HCT116 (cell line): ENCODE data around the gene PDE4B.

ENCODE experiments used
- CEBPB ChIP-seq: IDR thresholded peaks from 2 replicates; pipeline ENCODE4 v1.6.1; 2012; ENCODE audit warnings: low read depth
- EZH2 ChIP-seq: fragments of 200-600 bp; sonication (generic); IDR thresholded peaks from 2 replicates; pipeline ENCODE4 v1.6.1; 2017; ENCODE audit warnings: antibody characterized with exemption, mixed run types
- EZH2phosphoT487 ChIP-seq: fragments of 200-600 bp; IDR thresholded peaks from 2 replicates; pipeline ENCODE4 v1.6.1; 2018; ENCODE audit warnings: antibody characterized with exemption, borderline replicate concordance
- FOSL1 ChIP-seq: IDR thresholded peaks from 2 replicates; pipeline ENCODE4 v1.6.1; 2012; ENCODE audit warnings: low read depth
- POLR2A ChIP-seq: IDR thresholded peaks from 2 replicates; pipeline ENCODE4 v1.7.0; 2011; ENCODE audit warnings: borderline replicate concordance; ENCODE audit not compliant: insufficient read depth, insufficient read length; ENCODE audit errors: extremely low read depth
- POLR2AphosphoS5 ChIP-seq: IDR thresholded peaks from 2 replicates; pipeline ENCODE4 v1.6.1; 2011; ENCODE audit warnings: mild to moderate bottlenecking, low read depth, low read length, moderate library complexity
- SIN3A ChIP-seq: IDR thresholded peaks from 2 replicates; pipeline ENCODE4 v1.6.1; 2012; ENCODE audit warnings: low read depth
- TF ChIP-seq, protein P1 (sequence below), 3 experiments: fragments of 200-600 bp in 1 of 3; sonication (generic) in 1 of 3; IDR thresholded peaks in 2 of 3; conservative IDR thresholded peaks in 1 of 3; 2 replicates each; pipeline ENCODE4 v1.5.1; 2012 to 2017; ENCODE audit warnings: low read depth in 2 of 3, low read length in 2 of 3, antibody characterized with exemption in 1 of 3, borderline replicate concordance in 1 of 3, control low read depth in 1 of 3, mild to moderate bottlenecking in 1 of 3, mixed read lengths in 1 of 3, mixed run types in 1 of 3, moderate library complexity in 1 of 3; ENCODE audit not compliant: insufficient read depth in 1 of 3
- TF ChIP-seq, protein P2 (sequence below): IDR thresholded peaks from 2 replicates; pipeline ENCODE4 v1.6.1; 2012; ENCODE audit warnings: low read depth
- TF ChIP-seq, protein P3 (sequence below): IDR thresholded peaks from 2 replicates; pipeline ENCODE4 v1.6.1; 2012
- TF ChIP-seq, protein P4 (sequence below): IDR thresholded peaks from 2 replicates; pipeline ENCODE4 v1.6.1; 2011; ENCODE audit warnings: mild to moderate bottlenecking, low read length, moderate library complexity; ENCODE audit not compliant: insufficient replicate concordance; ENCODE audit errors: extremely low read depth

DNA sequence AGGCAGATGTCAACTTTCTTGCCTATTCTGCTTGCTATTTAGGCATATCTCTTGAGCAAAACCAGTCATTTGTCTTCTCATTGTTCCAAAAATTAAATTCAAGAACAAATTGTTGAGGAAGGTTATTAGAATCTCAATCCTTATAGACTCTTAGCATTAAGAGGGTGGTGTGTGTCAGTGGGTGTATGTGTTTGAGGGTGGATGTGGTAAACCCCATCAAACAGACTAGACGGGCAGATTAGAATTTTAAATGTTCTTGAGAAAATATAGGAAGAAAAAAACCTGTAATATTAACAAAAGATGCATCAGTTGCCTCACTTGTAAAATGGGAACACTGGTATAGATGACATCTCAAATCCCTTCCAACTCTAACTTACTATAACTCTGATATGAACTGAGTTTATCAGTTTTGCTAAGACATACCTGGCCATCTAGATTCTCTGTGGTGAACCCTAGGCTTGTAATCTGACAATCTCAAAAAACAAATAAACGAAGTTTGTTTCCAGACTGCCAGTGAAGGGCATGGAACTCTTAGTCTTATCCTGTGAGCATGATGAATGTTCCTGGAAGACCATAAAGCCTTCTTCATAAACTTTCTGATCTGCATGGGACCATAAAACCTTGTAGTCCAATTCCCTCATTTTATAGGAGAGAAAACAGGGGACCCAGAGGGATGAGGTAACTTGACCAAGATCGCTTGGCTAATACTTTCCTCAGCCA lies 564.9 kb downstream of the PDE4B start:
- TF ChIP-seq, protein P1, sequence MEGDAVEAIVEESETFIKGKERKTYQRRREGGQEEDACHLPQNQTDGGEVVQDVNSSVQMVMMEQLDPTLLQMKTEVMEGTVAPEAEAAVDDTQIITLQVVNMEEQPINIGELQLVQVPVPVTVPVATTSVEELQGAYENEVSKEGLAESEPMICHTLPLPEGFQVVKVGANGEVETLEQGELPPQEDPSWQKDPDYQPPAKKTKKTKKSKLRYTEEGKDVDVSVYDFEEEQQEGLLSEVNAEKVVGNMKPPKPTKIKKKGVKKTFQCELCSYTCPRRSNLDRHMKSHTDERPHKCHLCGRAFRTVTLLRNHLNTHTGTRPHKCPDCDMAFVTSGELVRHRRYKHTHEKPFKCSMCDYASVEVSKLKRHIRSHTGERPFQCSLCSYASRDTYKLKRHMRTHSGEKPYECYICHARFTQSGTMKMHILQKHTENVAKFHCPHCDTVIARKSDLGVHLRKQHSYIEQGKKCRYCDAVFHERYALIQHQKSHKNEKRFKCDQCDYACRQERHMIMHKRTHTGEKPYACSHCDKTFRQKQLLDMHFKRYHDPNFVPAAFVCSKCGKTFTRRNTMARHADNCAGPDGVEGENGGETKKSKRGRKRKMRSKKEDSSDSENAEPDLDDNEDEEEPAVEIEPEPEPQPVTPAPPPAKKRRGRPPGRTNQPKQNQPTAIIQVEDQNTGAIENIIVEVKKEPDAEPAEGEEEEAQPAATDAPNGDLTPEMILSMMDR (IDR thresholded peaks at IDR 0.05 in 2 of 3, conservative IDR thresholded peaks at IDR 0.05 in 1 of 3; ENCODE audit: borderline replicate concordance in 1 of 3, insufficient read depth in 1 of 3, low read depth in 2 of 3, low read length in 2 of 3), result no peak
- TF ChIP-seq SIN3A (no peak), POLR2A (no peak), EZH2phosphoT487 (no peak), EZH2 (no peak), CEBPB (no peak), POLR2AphosphoS5 (no peak), FOSL1 (no peak)
- TF ChIP-seq, protein P2, sequence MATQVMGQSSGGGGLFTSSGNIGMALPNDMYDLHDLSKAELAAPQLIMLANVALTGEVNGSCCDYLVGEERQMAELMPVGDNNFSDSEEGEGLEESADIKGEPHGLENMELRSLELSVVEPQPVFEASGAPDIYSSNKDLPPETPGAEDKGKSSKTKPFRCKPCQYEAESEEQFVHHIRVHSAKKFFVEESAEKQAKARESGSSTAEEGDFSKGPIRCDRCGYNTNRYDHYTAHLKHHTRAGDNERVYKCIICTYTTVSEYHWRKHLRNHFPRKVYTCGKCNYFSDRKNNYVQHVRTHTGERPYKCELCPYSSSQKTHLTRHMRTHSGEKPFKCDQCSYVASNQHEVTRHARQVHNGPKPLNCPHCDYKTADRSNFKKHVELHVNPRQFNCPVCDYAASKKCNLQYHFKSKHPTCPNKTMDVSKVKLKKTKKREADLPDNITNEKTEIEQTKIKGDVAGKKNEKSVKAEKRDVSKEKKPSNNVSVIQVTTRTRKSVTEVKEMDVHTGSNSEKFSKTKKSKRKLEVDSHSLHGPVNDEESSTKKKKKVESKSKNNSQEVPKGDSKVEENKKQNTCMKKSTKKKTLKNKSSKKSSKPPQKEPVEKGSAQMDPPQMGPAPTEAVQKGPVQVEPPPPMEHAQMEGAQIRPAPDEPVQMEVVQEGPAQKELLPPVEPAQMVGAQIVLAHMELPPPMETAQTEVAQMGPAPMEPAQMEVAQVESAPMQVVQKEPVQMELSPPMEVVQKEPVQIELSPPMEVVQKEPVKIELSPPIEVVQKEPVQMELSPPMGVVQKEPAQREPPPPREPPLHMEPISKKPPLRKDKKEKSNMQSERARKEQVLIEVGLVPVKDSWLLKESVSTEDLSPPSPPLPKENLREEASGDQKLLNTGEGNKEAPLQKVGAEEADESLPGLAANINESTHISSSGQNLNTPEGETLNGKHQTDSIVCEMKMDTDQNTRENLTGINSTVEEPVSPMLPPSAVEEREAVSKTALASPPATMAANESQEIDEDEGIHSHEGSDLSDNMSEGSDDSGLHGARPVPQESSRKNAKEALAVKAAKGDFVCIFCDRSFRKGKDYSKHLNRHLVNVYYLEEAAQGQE, result no peak
- TF ChIP-seq, protein P3, sequence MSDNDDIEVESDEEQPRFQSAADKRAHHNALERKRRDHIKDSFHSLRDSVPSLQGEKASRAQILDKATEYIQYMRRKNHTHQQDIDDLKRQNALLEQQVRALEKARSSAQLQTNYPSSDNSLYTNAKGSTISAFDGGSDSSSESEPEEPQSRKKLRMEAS, result no peak
- TF ChIP-seq, protein P4, sequence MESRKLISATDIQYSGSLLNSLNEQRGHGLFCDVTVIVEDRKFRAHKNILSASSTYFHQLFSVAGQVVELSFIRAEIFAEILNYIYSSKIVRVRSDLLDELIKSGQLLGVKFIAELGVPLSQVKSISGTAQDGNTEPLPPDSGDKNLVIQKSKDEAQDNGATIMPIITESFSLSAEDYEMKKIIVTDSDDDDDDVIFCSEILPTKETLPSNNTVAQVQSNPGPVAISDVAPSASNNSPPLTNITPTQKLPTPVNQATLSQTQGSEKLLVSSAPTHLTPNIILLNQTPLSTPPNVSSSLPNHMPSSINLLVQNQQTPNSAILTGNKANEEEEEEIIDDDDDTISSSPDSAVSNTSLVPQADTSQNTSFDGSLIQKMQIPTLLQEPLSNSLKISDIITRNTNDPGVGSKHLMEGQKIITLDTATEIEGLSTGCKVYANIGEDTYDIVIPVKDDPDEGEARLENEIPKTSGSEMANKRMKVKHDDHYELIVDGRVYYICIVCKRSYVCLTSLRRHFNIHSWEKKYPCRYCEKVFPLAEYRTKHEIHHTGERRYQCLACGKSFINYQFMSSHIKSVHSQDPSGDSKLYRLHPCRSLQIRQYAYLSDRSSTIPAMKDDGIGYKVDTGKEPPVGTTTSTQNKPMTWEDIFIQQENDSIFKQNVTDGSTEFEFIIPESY, result no peak
